PC-3 (cell line): ENCODE data around the gene WFDC5.

Experiments used
- CTCF ChIP-seq: fragments of 300-600 bp; sonication (generic); conservative IDR thresholded peaks from 2 replicates; pipeline ENCODE4 v1.5.1; 2017; ENCODE audit warnings: antibody characterized with exemption, low read depth, mild to moderate bottlenecking, low read length
- EZH2 ChIP-seq: fragments of 300-600 bp; sonication (generic); IDR thresholded peaks from one replicate; pipeline ENCODE4 v1.6.1; 2017; ENCODE audit warnings: antibody characterized with exemption, mild to moderate bottlenecking, low read length; ENCODE audit not compliant: unreplicated experiment
- EZH2phosphoT487 ChIP-seq: fragments of 300-600 bp; sonication (generic); IDR thresholded peaks from 2 replicates; pipeline ENCODE4 v1.6.1; 2018; ENCODE audit warnings: mild to moderate bottlenecking, antibody characterized with exemption, low read length, borderline replicate concordance

- TF ChIP-seq CTCF (no peak), EZH2phosphoT487 (no peak), EZH2 (no peak)
These were observed 54.7 kb downstream of the WFDC5 start for GRCh38 chr20:45060294-45060693.
